Lower leg skin (tissue), 4 donors: Measurements from ENCODE around the gene KCNIP4. TPM values are rescaled to one million over a fixed set of nuclear protein-coding genes. Genes with fewer than 3 reads are reported as not detected.

ENCODE experiments used
- DNase-seq, 2 donors: peaks; one replicate each; pipeline ENCODE4 v3.0.0-alpha.2; 2019; ENCODE audit warnings: low spot score in 2 of 2
- H3K4me3 ChIP-seq: fragments of 200-600 bp; sonication (generic); 2 replicates; pipeline ENCODE4 v1.5.1; 2017; ENCODE audit warnings: mild to moderate bottlenecking, low read depth; ENCODE audit not compliant: poor library complexity, severe bottlenecking
- POLR2A ChIP-seq, 2 donors: fragments of 450-650 bp; IDR thresholded peaks; one replicate each; pipeline ENCODE4 v1.6.1; 2016 to 2017; ENCODE audit warnings: antibody characterized with exemption in 2 of 2, mild to moderate bottlenecking in 1 of 2, moderate library complexity in 1 of 2
- WGBS, 2 donors: methylation state at CpG; one replicate each; pipeline ENCODE4 v1.1.5; 2018; 5-methylcytosine and 5-hydroxymethylcytosine counted together
- intact Hi-C: fragments of 100-400 bp; cut with DNase I; formaldehyde crosslinking; loops from one replicate; pipeline ENCODE4 v1.15.0; 2023; ENCODE audit warnings: low total_unique reads
- total RNA-seq, 4 donors: library from RNA; depleted of rRNA; stranded (reverse); fragments of >200 nt; gene quantifications; one replicate each; pipeline ENCODE4 v1.1.0, GENCODE V29; 2016
- TF ChIP-seq, protein P1 (sequence below), 3 donors: fragments of 450-650 bp; IDR thresholded peaks; one replicate each; pipeline ENCODE4 v1.5.1; 2016; ENCODE audit warnings: antibody characterized with exemption in 3 of 3, mild to moderate bottlenecking in 3 of 3, moderate library complexity in 2 of 3

Gene KCNIP4
- total RNA-seq, 4 donors from 2014 or later, result not detected

DNA sequence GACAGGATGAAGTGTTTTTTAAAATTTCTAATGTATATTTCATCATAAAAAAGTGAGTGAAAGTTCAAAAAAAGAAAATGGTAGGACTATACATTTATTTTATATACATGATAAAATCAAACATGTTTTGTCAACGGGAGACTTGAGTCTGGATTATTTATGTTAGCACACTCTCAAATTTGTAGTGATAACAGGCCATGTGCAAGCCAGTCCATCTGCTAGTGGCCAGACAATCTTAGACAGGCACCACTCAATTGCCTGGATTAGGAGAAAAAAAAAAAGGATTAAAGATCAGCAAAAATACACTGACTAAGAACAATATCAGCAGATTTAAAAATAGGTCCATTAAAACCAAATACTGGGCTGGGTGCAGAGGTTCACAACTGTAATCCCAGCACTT lies 71.9 kb downstream of the KCNIP4 start:
- 58 to 75% methylated on average over 1 of the region's 1 CpG for WGBS, 2 donors
- TF ChIP-seq, protein P1, sequence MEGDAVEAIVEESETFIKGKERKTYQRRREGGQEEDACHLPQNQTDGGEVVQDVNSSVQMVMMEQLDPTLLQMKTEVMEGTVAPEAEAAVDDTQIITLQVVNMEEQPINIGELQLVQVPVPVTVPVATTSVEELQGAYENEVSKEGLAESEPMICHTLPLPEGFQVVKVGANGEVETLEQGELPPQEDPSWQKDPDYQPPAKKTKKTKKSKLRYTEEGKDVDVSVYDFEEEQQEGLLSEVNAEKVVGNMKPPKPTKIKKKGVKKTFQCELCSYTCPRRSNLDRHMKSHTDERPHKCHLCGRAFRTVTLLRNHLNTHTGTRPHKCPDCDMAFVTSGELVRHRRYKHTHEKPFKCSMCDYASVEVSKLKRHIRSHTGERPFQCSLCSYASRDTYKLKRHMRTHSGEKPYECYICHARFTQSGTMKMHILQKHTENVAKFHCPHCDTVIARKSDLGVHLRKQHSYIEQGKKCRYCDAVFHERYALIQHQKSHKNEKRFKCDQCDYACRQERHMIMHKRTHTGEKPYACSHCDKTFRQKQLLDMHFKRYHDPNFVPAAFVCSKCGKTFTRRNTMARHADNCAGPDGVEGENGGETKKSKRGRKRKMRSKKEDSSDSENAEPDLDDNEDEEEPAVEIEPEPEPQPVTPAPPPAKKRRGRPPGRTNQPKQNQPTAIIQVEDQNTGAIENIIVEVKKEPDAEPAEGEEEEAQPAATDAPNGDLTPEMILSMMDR (IDR thresholded peaks at IDR 0.05), result no peak
- no peak for TF ChIP-seq POLR2A (IDR thresholded peaks at IDR 0.05)
- DNase-seq, result no peak
- intact Hi-C loops, result no loop called here
- H3K4me3 ChIP-seq, result no peak overlapping the region

DNA sequence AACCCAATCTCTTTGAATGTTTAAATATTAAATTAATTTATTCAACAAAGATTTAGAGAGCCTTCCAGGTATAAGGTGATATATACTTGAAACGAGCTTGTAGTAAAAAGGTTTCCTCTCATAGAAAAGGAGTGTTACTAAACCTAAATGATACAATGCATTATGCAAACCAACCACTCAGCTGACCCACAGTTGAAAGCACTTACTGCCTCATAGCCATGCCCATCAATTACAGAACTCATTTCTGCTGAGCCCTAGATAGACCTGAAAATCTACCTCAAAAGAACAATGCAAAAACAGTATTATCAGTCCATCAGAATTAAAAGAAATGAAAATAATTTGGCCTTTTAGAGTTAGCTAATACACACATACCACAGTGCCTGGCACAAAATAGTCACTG lies 75.4 kb downstream of the KCNIP4 start:
- no peak for DNase-seq
- TF ChIP-seq, protein P1 (IDR thresholded peaks at IDR 0.05), result no peak
- TF ChIP-seq POLR2A (IDR thresholded peaks at IDR 0.05), result no peak
- 79 to 84% methylated on average over 1 of the region's 1 CpG for WGBS, 2 donors
- intact Hi-C loops, result no loop called here
- no peak overlapping the region for H3K4me3 ChIP-seq

DNA sequence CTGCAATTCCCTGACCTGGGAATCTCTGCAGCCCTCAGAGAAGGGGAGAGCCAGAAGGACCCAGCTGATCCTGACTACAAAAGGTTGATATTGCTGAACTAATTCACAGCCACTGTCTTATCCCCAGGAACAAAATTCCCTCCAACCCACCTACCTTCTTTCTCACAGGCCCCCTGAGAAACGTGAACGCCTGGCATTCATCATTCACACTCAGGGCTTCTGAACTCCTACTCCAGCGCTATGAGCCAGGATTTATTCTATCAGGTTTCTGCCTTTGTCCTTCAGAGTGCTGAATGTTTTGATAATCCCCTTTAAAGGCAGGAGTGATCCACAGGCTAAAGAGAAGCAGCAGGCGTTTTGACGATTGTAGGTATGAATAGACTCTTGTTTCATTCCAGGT lies 76.5 kb downstream of the KCNIP4 start:
- H3K4me3 ChIP-seq, result no peak overlapping the region
- 77 to 80% methylated on average over 5 of the region's 5 CpGs for WGBS, 2 donors
- TF ChIP-seq POLR2A (IDR thresholded peaks at IDR 0.05), result no peak
- TF ChIP-seq, protein P1 (IDR thresholded peaks at IDR 0.05), result no peak
- no peak for DNase-seq
- intact Hi-C loops, result no loop called here

DNA sequence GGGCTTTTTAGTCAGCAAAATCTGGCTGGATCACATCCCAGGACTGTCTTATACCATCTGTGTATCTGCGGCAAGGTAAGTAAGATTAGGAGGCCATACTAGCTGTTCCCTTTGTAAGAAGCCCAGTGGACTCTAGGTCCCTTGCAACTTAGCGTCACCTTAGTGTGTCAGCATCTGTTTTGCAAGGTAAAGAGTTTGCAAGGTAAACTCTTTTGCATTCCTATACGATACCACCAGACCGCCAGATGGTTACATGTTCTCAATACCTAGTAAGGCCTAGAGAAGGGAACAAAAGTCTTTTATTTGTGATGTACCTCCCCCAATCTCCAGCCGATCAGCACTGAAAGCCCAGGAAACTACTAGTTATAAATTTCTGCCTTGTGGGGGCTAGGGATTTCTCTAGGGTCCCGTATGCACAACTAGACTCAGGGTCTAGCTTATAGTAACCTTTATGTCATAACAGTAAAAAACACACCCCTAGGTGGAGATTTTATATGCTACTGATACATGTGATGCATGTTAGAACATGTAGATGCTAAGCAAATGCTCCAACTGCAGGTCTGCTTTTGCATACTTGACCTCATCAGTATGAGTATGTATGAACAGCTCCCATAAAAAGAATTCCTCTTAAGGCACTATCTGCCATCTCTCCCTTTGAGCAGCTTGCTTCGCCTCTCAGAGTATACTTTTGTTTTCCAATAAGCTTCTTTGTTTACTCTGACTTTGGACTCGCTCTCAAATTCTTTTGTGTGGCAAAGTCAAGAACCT lies 78.4 kb downstream of the KCNIP4 start:
- intact Hi-C loops, result no loop called here
- TF ChIP-seq, protein P1 (IDR thresholded peaks at IDR 0.05), result no peak
- no peak for TF ChIP-seq POLR2A (IDR thresholded peaks at IDR 0.05)
- no peak overlapping the region for H3K4me3 ChIP-seq
- WGBS, 2 donors, result 75 to 77% methylated on average over 8 of the region's 8 CpGs
- no peak for DNase-seq

DNA sequence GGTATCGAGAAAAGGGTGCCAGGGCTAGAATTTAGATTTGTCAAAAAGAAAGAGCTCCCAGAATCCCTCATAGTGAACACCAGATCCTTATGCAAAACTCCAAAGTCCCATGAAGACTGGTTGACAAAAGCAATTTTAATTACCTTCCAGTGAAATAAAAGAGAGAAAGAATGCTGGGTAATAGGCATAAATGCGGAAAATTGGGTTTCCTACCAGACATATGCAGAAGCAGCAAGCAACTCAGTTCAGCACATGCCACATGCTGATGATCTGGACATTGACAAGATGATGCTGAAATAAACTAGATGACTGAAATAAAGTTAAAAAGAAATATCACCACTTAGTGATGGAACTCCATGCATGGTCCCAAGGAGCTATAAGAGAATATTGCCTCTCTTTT lies 83.9 kb downstream of the KCNIP4 start:
- no peak overlapping the region for H3K4me3 ChIP-seq
- no peak for TF ChIP-seq POLR2A (IDR thresholded peaks at IDR 0.05)
- TF ChIP-seq, protein P1 (IDR thresholded peaks at IDR 0.05), result no peak
- no peak for DNase-seq
- intact Hi-C loops, result no loop called here
- WGBS, 2 donors, result 85 to 91% methylated on average over 2 of the region's 2 CpGs

DNA sequence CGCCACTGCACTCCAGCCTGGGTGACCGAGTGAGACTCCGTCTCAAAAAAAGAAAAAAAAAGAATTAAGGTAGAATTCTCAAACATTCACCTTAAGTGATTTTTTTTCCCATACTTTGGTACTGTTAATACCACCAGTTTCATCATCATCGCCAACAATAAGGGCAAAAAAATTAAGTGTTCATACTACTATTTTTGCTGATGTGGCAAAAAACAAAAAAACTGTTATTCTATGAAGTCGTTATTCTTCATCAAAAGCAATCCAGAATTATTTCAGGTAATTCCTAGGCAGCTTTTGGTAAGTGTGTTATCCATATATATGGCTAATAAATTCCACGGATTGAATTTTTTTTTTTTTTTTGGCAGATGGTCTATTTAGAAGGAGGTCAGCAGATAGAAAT lies 85.7 kb downstream of the KCNIP4 start:
- intact Hi-C loops, result no loop called here
- DNase-seq, result no peak
- H3K4me3 ChIP-seq, result no peak overlapping the region
- WGBS, 2 donors, result 93% methylated on average over 6 of the region's 6 CpGs
- TF ChIP-seq, protein P1 (IDR thresholded peaks at IDR 0.05), result no peak
- TF ChIP-seq POLR2A (IDR thresholded peaks at IDR 0.05), result no peak
